Right kidney (tissue), 9 donors: ENCODE results near the gene MICU2.

Experiments used
- DNase-seq: peaks from one replicate; pipeline ENCODE4 v3.0.0-alpha.2; 2016
- long read RNA-seq, 8 donors: transcript quantifications; one replicate each; lab custom pipeline, GENCODE V29; 2026

Gene MICU2, protein sequence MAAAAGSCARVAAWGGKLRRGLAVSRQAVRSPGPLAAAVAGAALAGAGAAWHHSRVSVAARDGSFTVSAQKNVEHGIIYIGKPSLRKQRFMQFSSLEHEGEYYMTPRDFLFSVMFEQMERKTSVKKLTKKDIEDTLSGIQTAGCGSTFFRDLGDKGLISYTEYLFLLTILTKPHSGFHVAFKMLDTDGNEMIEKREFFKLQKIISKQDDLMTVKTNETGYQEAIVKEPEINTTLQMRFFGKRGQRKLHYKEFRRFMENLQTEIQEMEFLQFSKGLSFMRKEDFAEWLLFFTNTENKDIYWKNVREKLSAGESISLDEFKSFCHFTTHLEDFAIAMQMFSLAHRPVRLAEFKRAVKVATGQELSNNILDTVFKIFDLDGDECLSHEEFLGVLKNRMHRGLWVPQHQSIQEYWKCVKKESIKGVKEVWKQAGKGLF
- long read RNA-seq, donor 1, transcript MICU2-201 (12 exons, 1,920 nt), result major isoform, 36 of 56 reads
- long read RNA-seq, donor 1, transcript MICU2-206 (3 exons, 1,009 nt), result minor isoform, 8 of 56 reads
- long read RNA-seq, donor 1, partial matches to known transcripts, result 12 of 56 reads
- long read RNA-seq, donor 1, other reads (novel, unspliced or antisense), result 0 of 56 reads
- long read RNA-seq, donor 2, transcript MICU2-201 (12 exons, 1,920 nt), result major isoform, 15 of 15 reads
- long read RNA-seq, donor 2, partial matches to known transcripts, result 0 of 15 reads
- long read RNA-seq, donor 2, other reads (novel, unspliced or antisense), result 0 of 15 reads
- long read RNA-seq, donor 3, transcript MICU2-201 (12 exons, 1,920 nt), result major isoform, 17 of 19 reads
- long read RNA-seq, donor 3, partial matches to known transcripts, result 0 of 19 reads
- long read RNA-seq, donor 3, other reads (novel, unspliced or antisense), result 0 of 19 reads
- long read RNA-seq, donor 4, transcript MICU2-206 (3 exons, 1,009 nt), result minor isoform, 7 of 43 reads
- long read RNA-seq, donor 4, transcript MICU2-201 (12 exons, 1,920 nt), result major isoform, 24 of 43 reads
- long read RNA-seq, donor 4, partial matches to known transcripts, result 12 of 43 reads
- long read RNA-seq, donor 4, other reads (novel, unspliced or antisense), result 0 of 43 reads
- long read RNA-seq, donor 5, transcript MICU2-206 (3 exons, 1,009 nt), result minor isoform, 5 of 40 reads
- long read RNA-seq, donor 5, transcript MICU2-201 (12 exons, 1,920 nt), result major isoform, 20 of 40 reads
- long read RNA-seq, donor 5, partial matches to known transcripts, result 15 of 40 reads
- long read RNA-seq, donor 5, other reads (novel, unspliced or antisense), result 0 of 40 reads
- long read RNA-seq, donor 6, transcript MICU2-201 (12 exons, 1,920 nt), result major isoform, 11 of 13 reads
- long read RNA-seq, donor 6, partial matches to known transcripts, result 0 of 13 reads
- long read RNA-seq, donor 6, other reads (novel, unspliced or antisense), result 0 of 13 reads
- long read RNA-seq, donor 7, transcript MICU2-206 (3 exons, 1,009 nt), result minor isoform, 6 of 42 reads
- long read RNA-seq, donor 7, transcript MICU2-201 (12 exons, 1,920 nt), result major isoform, 36 of 42 reads
- long read RNA-seq, donor 7, partial matches to known transcripts, result 0 of 42 reads
- long read RNA-seq, donor 7, other reads (novel, unspliced or antisense), result 0 of 42 reads
- long read RNA-seq, donor 8, transcript MICU2-201 (12 exons, 1,920 nt), result major isoform, 21 of 36 reads
- long read RNA-seq, donor 8, partial matches to known transcripts, result 11 of 36 reads
- long read RNA-seq, donor 8, other reads (novel, unspliced or antisense), result 0 of 36 reads

DNA sequence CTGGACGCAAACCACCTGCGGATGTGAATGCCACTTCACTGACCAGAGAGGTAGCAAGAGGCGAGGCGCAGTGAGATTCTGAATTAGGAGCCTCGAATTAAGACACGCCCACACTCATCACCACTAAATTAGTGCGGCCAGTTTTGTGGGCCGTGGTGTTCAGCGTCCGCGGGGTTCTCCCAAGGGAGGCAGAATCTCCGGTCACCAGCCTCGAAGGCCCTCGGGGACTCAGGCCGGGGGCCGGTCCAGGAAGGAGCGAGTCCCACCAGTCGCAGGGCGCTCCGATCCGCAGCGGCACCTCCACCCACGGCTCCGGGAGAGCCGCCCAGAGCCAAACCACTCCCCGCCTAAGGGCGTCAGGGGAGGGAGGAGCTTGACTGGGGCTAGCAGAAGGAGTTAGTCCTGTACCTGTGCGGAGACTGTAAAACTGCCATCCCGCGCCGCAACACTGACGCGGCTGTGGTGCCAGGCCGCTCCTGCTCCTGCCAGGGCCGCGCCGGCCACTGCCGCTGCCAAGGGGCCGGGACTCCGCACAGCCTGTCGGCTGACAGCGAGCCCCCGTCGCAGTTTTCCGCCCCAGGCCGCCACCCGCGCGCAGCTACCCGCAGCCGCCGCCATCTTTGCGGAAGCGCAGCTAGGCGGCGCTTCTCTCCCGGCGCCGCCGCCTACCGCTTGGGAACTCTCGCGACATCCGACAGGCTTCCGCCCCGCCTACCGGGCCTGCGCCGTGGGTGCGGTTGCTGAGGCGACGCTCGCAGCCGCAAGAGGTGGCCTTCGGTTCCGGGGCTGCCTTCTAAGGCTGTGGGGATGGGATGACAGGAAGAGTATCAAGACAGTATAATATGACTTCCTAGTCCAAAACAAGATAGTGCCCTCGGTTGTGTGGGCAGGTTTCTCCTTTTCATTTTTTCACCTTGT, at the start of gene MICU2:
Gene MICU2, minus strand, starts transcription at position 640 of the 918 bp plus-strand sequence. Its CDS starts 22 bp downstream, at position 618.
- DNase-seq, result peak; percentile 100

DNA sequence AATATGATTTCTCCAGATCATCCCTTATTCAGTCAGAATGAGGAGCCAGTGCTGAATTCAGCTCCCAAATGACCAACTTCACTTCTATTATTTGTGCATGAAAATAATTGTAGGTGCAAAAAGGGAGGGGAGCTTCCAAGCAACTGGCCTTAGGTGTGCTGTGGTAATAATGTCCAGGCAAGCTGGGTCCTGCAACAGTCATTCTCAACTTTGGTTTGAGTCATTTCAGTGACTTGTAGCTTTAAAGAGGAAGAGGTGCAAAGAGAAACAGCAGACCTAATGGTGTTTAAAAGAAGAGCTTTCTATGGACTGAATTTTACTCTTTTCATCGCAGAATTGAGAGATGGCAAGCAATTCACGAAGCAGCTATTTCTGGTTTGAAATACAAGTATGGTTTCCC, 37.7 kb upstream of the MICU2 start:
- DNase-seq, result no peak

DNA sequence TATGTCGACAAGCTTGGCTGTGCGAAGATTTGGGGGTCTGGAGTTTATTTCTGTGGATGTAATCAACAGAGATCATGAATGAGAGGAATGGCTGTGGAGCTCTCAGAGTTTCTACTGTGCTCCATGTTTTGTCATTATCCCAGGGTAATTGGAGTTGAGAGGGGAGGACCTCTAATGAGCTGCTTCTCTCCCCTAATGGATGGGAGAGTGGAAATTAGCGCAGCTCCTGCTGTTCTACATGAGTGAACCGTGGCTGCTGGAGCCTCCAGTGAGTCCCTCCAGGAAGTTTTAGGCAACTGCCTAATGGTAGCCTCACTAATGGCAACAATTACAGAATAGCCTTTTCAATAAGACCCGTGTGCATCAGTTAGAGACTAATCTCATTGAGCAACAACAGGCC, 35.6 kb upstream of the MICU2 start:
- DNase-seq, result no peak

DNA sequence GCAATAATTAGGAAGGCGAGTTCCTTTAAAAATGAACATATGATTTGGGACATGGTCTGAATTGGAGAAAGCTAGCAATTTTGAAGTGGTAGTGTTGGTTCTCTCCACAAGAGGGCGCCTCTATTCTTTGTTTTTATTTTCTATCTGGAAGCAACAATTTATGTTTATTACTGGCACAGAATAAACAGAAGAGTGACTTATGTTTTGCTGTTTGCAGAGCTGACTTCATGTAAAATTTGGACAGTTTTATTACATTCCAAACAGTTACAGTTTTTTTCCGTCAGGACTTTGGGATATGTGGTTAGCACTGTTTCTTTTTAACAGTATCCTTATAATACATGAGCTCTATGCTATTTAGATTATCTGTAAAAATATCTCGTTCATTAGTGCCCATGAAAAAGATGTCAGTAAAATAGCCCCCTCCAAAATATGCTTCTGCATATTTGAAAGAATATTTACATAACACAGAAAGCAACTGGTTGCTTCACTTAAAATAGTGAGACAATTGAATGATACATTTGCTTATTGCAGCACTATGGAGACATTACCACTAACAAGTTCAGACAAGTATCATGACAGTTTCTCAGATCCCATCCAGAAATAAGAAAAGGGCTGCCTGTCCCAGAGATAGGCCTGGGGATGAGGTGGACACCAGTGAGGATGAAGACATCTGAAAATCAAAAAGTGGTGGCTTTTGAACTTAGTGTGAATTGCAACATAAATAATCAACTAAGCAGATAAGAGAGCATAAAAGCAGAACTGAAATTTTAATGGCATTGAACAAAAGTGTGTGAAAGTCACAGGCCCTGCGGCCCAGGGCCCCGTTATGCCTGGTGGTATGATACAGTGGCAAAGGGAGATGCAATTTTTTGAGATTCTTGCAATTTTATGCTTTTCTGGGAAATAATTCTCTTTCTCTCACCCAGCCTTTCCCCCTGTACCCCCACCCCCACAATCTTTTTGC, 34.6 kb upstream of the MICU2 start:
- peak; percentile 49 for DNase-seq

DNA sequence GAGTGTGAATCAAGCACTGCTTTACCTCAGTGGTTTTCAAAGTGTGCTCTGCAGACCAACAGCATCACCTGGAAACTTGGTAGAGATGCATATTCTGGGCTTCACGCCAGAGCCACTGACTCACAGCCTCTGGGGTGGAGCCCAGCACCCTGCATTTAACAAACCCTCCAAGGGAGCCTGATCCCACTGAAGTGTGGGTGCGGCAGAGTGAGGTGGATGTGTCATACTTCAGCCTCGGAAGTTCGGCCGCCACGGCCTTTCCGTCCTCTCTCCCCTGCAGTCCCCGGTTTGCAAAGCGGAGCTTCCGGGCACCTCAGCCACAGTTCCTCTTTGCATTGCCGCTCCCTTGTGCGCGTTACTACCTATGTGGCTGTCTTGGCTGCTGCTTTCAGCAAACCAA, 33.3 kb upstream of the MICU2 start:
- no peak for DNase-seq

DNA sequence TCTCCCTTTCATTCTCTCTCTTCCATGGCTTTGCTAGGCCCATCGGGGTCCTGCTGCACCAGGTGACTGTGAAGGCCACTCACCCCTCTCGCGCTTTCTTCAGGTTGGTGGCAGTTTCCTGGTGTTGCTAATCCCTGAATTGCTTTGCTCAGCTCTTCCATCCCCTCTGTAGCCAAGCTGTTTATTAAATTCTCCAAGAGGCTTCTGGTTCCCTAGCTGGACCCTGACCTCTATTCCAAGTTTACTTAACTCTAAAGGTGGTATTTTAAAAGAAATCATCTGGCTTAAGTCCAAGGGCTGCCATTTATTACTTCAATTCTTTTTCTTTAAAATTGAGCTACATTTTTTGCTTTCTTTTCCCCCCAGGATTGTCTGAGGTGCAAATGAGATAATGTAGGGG, 32.7 kb upstream of the MICU2 start:
- no peak for DNase-seq

DNA sequence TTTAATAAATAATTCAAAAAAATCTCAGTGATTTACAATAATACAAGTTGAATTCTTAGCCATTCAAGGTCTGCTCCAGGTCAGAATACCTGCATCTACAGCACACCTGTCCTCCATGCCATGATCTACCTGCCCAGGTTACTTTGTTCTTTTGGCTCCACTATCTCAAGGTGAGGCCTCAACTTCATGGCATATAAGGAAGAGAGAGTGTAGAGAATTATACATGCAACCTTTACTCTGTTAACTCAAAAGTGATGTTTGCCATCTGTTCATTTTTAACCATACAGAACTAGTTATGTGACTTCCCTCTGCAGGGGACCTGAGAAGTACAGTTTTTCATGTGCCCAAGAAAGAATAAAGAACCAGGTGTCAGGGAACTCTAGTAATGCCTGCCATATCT, 28.2 kb upstream of the MICU2 start:
- no peak for DNase-seq

DNA sequence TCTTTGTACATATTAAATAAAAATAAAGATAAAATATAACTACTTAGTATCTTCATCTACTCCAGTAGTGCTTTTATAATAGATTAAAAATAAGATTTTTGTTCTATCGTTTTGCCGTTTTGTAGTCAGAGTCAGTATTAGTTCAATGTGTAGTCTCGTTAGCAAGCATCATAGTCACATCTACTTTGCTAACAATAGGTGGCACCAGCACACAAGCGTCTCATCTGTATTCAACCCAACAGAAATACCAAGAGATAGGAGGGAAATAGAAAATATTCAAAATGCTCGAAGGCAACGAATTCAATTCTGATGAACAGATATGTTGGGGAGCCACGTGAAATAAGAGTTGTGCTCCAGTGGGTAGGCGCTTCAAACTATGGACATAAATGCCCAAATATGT, 21.4 kb upstream of the MICU2 start:
- DNase-seq, result no peak

DNA sequence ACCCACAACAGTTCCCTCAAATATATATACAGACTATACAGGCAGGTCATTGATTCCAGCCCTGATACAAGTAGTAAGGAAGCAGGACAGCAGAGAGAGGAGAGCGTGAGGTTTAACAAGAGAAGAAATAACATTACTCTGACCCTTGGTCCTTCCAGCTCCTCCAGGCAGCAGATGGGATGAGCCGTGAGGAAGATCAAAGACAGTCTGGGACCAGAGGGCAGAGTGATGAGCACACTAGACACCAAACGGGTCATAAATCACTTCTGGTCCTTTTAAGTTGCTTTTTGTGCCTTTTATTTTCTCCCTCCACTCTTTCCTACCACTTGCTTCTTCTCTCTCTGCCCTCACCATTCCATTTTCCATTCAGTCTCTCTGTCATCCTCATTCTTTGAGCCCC, 16.9 kb upstream of the MICU2 start:
- DNase-seq, result no peak

DNA sequence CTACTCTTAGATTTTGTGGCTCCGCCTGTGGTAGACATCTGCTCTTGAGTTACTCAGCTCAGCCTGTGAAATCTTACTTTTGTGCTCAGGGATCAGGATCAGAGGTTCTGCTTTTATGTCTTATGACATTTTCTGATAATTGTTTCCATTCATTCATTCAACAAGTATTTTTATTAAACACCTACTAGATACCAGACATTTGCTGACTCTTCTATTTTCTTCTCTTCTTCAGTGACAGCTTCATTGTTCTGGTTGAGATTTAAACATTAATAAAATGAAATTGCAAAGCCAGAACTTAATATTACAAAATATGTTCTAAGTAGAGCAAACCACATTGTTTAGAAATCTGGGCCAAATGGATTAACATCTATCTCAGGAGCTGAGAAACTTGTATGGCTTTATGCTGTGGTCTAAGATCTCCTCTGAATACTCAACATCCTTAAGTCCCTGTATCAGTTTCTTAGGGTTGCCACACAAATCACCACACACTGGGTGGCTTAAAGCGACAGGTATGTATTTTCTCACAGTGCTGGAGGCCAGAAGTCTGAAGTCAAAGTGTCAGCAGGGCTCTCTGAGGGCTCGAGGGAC, 15.8 kb upstream of the MICU2 start:
- no peak for DNase-seq

DNA sequence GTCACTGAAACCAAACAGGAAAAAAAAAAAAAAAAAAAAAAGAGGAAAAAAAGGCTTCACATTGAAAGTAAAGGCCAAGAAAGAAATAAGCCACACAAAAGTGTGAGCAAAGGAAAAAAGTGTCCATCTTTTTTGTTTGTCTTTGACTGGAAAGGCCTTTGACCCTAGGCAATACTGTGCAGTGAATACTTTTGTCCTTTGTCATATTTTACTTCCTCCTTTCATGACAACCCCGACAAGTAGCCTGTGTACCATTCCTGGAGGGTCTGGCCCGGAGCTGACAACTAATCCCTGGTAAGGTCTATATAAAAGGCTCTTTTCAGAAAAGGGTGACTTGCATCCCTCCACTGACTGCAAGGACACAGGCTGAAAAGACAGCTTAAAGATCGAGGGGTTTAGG, 12.9 kb upstream of the MICU2 start:
- DNase-seq, result no peak

DNA sequence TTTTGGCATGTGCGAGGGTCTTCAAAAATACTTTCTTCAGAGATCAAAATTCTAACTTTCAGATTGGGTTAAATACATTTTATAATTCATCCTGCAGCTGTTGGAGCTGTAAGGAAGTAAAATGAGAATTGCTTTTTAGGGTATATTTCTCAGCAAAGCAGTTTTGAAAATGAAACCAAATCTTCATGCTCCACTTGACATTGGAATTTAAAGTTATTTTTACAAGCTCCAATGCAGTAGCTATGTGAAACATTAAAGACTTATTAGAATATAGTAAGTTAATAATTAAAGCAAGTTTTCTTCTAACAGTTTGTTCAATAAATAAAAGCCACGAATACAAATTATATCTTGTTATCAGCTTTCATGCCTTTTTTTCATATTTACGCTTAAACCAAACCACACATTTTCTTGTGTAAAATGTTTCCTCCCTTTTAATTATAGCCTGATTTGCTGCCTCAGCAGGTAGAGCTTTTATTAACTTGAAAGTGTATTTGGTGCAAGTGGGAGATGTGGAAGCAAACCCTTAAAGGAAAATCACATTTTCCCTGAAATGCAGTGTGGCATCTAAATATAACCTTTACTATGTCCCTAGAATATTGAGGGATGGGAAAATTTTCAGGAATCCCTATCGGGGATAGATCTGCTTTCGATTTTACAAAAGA, 12.4 kb upstream of the MICU2 start:
- DNase-seq, result no peak

DNA sequence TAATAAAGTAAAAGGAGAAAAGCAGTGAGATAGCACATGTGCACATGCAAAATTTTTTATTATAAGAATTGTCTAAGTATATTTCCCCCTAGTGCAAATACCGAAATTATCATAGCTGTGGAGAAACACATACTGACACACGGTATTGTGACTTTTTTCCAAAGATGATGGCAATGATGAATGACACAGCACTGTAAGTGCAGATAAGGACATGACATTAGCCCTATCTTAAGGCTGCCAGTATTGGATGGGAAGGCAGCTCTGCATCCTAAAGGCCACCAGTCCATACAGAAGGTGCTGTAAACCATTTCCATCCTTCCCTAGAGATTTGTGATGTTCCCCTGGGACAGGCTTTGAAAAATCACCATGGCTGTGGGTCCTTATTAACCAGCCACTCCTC, 11.5 kb upstream of the MICU2 start:
- DNase-seq, result no peak

DNA sequence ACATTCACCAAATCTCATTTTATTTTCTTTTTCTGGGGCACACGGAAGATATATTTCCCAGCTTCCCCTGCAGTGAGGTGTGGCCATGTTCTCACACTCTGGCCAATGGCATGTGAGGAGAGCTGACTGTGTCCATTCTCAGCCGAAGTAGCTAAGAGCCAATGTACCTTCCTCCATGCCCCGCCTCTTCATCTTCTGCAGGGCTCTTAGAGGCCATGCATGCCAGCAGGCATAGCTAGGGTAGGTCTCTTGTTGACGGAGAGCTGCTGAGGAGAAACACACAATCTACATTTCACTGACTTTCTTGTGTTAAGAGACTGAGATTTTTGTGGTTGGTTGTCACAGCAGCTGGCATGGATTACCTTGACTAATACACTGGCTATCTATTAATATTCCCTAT, 9.8 kb upstream of the MICU2 start:
- no peak for DNase-seq

DNA sequence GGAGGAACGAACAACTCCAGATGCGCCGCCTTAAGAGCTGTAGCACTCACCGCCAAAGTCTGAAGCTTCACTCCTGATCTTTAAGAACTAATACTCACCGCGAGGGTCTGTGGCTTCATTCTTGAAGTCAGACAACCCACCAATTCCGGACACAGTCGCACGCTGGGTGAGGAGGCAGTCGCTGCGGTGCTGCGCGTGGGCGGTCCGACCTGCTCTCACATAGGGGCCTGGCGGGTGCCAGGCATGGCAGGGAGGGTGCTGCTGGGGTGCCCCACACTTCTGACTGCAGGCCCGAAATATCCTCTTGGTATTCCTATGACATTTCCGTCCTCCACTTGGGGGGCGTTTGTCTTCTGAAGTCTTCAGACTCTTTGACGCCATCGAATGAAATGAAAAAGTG, 7.4 kb upstream of the MICU2 start:
- DNase-seq, result no peak

DNA sequence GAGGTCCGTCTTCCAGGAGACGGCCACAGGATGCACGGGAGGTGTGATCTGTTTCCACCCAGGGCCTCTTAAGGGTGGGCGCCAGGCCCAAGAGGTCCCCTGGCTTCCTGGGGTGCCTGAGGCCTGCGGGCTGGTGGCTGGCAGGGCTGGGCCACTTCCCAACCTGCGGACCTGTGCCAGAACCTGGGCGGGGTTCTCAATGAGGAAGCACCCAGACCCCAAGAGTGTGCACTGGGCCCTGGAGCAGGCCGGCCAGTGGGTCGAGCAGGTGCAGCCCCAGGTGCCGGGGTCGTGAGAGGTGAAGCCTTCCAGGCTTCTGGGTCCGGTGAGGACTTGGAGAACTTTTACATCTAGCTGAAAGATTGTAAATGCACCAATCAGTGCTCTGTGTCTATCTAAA, 6.7 kb upstream of the MICU2 start:
- DNase-seq, result no peak

DNA sequence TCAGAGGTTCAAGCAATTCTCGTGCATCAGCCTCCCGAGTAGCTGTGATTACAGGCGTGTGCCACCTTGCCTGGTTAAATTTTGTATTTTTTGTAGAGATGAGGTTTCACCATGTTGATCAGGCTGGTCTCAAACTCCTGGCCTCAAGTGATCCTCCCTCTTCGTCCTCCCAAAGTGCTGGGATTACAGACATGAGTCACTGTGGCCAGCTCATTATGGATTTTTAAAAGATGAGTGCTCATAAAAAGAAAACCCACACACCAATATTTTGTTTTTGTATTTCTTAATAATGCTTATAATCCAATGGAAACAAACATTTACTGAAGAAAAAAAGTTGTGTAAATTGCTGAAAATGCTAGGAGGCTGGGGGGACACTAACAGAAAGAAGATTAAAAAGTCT, 5.0 kb upstream of the MICU2 start:
- no peak for DNase-seq

DNA sequence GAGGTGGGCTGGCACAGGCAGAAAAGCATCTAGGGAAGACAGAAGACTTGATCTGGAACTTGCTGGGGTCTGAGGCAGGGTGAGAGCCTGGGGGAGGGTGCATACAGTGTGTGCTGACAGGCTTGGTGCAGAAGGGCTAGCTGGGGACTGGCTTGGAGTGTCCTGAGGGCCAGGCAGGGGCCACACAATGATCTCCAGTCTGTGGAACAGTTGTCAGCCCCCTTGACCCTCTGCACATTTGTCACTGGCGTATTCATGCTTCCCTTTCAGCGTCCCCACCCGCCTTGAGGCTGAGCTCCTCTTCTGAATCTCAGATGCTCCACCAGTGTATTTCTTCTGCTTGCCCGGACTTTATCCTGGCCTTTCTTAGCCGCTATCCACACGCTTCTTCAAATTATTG, 2.8 kb upstream of the MICU2 start:
- DNase-seq, result no peak
